Measurements from ENCODE around the gene TTYH1. TPM values are rescaled to one million over a fixed set of nuclear protein-coding genes. Genes with fewer than 3 reads are reported as not detected.

TTYH1 gene
- total and polyA plus RNA-seq, 2 of the 4 experiments (the other 2 are of a cell fraction) = not detected

GRCh38 chr19:54420068-54420382, 4.8 kb downstream of the TTYH1 start:
- ATAC-seq (ENCODE audit: low read depth) = no peak
- H2BK5ac ChIP-seq (ENCODE audit: low read depth, low read length, poor library complexity, severe bottlenecking) = no peak overlapping the region
- BruUV-seq (replicated peaks) = no TSS peak

More at GRCh38 chr19:54420068-54420382, 4.8 kb downstream of the TTYH1 start:
- H3K9me1 ChIP-seq (ENCODE audit: insufficient read depth, low read length) = peaks cover 3% of the 10 kb centered on the region; the same call in 1 of the 2 replicates
- no peak overlapping the region for H2AFZ ChIP-seq (replicated peaks; ENCODE audit: low read length, poor library complexity)
- H4K5ac ChIP-seq (ENCODE audit: low read depth, low read length) = no peak overlapping the region
- no peak overlapping the region for H3K14ac ChIP-seq (replicated peaks; ENCODE audit: low read depth, low read length)
- H3K36me3 ChIP-seq (ENCODE audit: control insufficient read depth, insufficient read depth, low read length) = no peaks in the 10 kb centered on the region
- no peaks in the 10 kb centered on the region for H3K9me3 ChIP-seq (ENCODE audit: control insufficient read depth, insufficient read depth, low read length)
- no peak overlapping the region for H3K56ac ChIP-seq (ENCODE audit: extremely low read depth, insufficient read depth, low read length)
- TF ChIP-seq POLR2A (IDR thresholded peaks at IDR 0.05; ENCODE audit: low read depth, low read length) = no peak
- TF ChIP-seq RCOR1 (IDR thresholded peaks at IDR 0.05; ENCODE audit: insufficient replicate concordance, low read length) = no peak
- TF ChIP-seq NFE2L2 (IDR thresholded peaks at IDR 0.05; ENCODE audit: low read depth, low read length) = no peak
- peaks cover 31% of the 10 kb centered on the region for H3K27me3 ChIP-seq (ENCODE audit: control insufficient read depth, insufficient read depth, low read length)
- dilution Hi-C loops (cut with HindIII; ENCODE audit: low sequenced_read_pairs, unreplicated experiment) = no loop called here
- no peak overlapping the region for H2AK5ac ChIP-seq (ENCODE audit: low read depth, low read length)
- H3K79me1 ChIP-seq (ENCODE audit: low read depth in 1 of 2, low read length in 2 of 2) = no peaks in the 10 kb centered on the region
- no peak overlapping the region for H3K27ac ChIP-seq (ENCODE audit: insufficient read depth, low read length)
- CTCF ChIA-PET = no interaction called here
- no peak overlapping the region for H3K18ac ChIP-seq (ENCODE audit: low read depth, low read length)
- no peak overlapping the region for H3K23ac ChIP-seq (ENCODE audit: low read depth, low read length)
- H3K4me1 ChIP-seq (ENCODE audit: control insufficient read depth, insufficient read depth, low read length) = no peaks in the 10 kb centered on the region
- intact Hi-C loops (cut with micrococcal nuclease) = no loop called here
- no peak for DNase-seq
- H3K4me2 ChIP-seq (ENCODE audit: low read depth, low read length) = no peak overlapping the region
- in situ Hi-C loops (cut with MboI; ENCODE audit: low sequenced_read_pairs) = no loop called here
- no peak overlapping the region for H4K91ac ChIP-seq (ENCODE audit: insufficient read depth, low read depth, low read length)
- no peak overlapping the region for H2BK15ac ChIP-seq (ENCODE audit: low read depth, low read length)
- no peak overlapping the region for H3K9ac ChIP-seq (ENCODE audit: low read depth, low read length)
- H3K4me3 ChIP-seq (ENCODE audit: insufficient read depth, low read depth, low read length) = no peak overlapping the region
- no peak overlapping the region for H4K8ac ChIP-seq (ENCODE audit: low read depth in 2 of 2, low read length in 2 of 2)
- H4K20me1 ChIP-seq (ENCODE audit: insufficient read depth, low read length) = no peaks in the 10 kb centered on the region
- no peak overlapping the region for H2BK20ac ChIP-seq (ENCODE audit: low read depth, low read length)
- POLR2A ChIA-PET (ENCODE audit: unreplicated experiment) = no interaction called here
- WGBS, 2 experiments (ENCODE audit: extremely low coverage in 2 of 2, insufficient read length in 1 of 2) = no CpG with 5 or more reads among the region's 10 CpGs
- no peak overlapping the region for H2BK120ac ChIP-seq (ENCODE audit: low read depth, low read length)
- no peak overlapping the region for H2AK9ac ChIP-seq (replicated peaks; ENCODE audit: low read depth, low read length, poor library complexity)
- no peak overlapping the region for H3K4ac ChIP-seq (ENCODE audit: low read depth, low read length)

Measured in IMR-90 (cell line).